Stimulated activated CD4-positive, alpha-beta T cell treated with anti-CD3 and anti-CD28 coated beads, Interleukin-12 subunit alpha, Interleukin-12 subunit beta, amount 100 ng/mL, for 24 hours (primary cell): Measurements from ENCODE around the gene GRIK2.

Source experiments
- DNase-seq, 2 experiments: peaks; one replicate each; pipeline ENCODE4 v3.0.0-alpha.2; 2020; ENCODE audit warnings: low read depth in 2 of 2

Gene GRIK2

GRCh38 chr6:101878554-101879276, 485.2 kb downstream of the GRIK2 start:
- no peak for DNase-seq

GRCh38 chr6:101879782-101880181, 486.3 kb downstream of the GRIK2 start:
- DNase-seq, result no peak

GRCh38 chr6:101883505-101883904, 490.0 kb downstream of the GRIK2 start:
- DNase-seq, result no peak

GRCh38 chr6:101887532-101887931, 494.0 kb downstream of the GRIK2 start:
- DNase-seq, result no peak

GRCh38 chr6:101907356-101908217, 514.1 kb downstream of the GRIK2 start:
- no peak for DNase-seq

- no peak for DNase-seq
These were observed 515.9 kb downstream of the GRIK2 start for GRCh38 chr6:101909366-101909765.

- no peak for DNase-seq
These were observed 518.8 kb downstream of the GRIK2 start for GRCh38 chr6:101912311-101912710.

- no peak for DNase-seq
These were observed 525.0 kb downstream of the GRIK2 start for GRCh38 chr6:101918471-101918870.

GRCh38 chr6:101921829-101922450, 528.4 kb downstream of the GRIK2 start:
- DNase-seq, result no peak

- DNase-seq, result no peak
These were observed 532.8 kb downstream of the GRIK2 start for GRCh38 chr6:101926149-101926925.

- DNase-seq, result no peak
These were observed 538.3 kb downstream of the GRIK2 start for GRCh38 chr6:101931766-101932165.

GRCh38 chr6:101932704-101933103, 539.2 kb downstream of the GRIK2 start:
- no peak for DNase-seq

GRCh38 chr6:101935732-101936131, 542.2 kb downstream of the GRIK2 start:
- no peak for DNase-seq

GRCh38 chr6:101936516-101936915, 543.0 kb downstream of the GRIK2 start:
- no peak for DNase-seq

- DNase-seq, result no peak
These were observed 543.6 kb downstream of the GRIK2 start for GRCh38 chr6:101937108-101937507.

GRCh38 chr6:101940391-101940790, 546.9 kb downstream of the GRIK2 start:
- no peak for DNase-seq

- no peak for DNase-seq
These were observed 563.5 kb downstream of the GRIK2 start for GRCh38 chr6:101956961-101957360.

GRCh38 chr6:101961357-101961756, 567.8 kb downstream of the GRIK2 start:
- no peak for DNase-seq

- DNase-seq, result no peak
These were observed 587.4 kb downstream of the GRIK2 start for GRCh38 chr6:101980924-101981323.

- no peak for DNase-seq
These were observed 593.0 kb downstream of the GRIK2 start for GRCh38 chr6:101986476-101986875.

GRCh38 chr6:101992286-101992685, 598.8 kb downstream of the GRIK2 start:
- no peak for DNase-seq

GRCh38 chr6:101994521-101994920, 601.0 kb downstream of the GRIK2 start:
- no peak for DNase-seq
